ENCODE data around the gene PRKAG2.
A peak's percentile ranks its signal among the peaks of the same experiment; 100 is the strongest.
"Not testable (repeated sequence)": the region's sequence is repeated elsewhere in the genome, so short reads cannot be mapped to it uniquely, and the experiment has no call there.

The PRKAG2 gene

DNA sequence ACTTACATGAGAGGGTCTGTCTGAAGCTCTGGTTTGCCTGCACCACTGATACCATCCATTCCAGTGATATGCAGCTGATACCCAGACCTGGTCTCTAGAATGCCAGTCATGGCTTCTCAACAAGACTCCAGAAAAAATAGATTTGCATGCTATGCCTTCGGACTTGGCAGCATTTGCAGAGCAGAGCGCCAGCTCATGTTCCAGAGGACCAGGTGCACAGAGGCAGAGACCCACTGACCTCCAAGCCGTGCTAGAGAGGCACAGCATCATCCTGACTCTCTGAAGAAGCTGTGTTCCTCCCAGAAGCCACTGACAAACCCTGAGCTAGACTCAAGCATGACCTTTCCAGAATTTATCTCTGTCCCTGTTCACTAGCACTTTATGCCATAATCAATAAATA, 6.9 kb upstream of the PRKAG2 start:
- no peak for DNase-seq

DNA sequence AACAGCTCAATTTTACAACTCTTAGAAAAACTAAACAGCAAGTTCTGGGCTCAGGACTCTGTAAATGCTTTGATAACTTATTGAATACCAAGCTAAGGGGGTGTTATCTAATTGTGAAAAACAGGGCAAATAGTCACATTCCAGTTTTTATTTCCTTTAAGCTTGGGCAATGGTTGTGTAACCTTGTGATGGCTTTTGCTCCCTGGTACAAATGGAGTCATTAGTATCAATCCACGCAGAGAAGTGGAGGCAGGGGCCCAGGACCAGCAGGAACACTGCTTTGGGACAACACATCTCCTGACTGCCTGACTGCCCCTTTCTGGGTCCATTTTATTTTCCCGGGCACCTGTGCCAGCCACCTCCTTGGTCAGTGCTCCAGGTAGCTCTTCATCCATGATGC, 5.8 kb upstream of the PRKAG2 start:
- no peak for DNase-seq

DNA sequence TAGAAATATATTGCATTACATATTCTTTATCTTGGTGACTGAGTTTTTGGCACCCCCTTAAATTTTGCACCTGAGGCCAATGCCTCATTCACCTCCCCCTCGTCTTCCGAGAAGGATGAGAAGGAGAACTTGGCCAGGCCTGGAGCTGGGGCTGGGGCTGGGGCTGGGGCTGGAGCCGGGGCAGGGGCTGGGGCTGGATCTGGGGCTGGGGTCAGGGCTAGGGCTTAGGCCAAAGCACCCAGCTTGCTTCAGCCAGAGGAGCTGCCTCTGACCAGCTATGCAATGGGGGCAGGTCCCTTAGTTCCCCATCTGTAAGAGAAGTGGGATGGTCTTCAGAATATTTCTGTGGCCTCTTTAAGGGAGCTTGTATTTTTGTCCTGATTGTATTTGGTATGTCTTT, 3.8 kb upstream of the PRKAG2 start:
- no peak for DNase-seq

DNA sequence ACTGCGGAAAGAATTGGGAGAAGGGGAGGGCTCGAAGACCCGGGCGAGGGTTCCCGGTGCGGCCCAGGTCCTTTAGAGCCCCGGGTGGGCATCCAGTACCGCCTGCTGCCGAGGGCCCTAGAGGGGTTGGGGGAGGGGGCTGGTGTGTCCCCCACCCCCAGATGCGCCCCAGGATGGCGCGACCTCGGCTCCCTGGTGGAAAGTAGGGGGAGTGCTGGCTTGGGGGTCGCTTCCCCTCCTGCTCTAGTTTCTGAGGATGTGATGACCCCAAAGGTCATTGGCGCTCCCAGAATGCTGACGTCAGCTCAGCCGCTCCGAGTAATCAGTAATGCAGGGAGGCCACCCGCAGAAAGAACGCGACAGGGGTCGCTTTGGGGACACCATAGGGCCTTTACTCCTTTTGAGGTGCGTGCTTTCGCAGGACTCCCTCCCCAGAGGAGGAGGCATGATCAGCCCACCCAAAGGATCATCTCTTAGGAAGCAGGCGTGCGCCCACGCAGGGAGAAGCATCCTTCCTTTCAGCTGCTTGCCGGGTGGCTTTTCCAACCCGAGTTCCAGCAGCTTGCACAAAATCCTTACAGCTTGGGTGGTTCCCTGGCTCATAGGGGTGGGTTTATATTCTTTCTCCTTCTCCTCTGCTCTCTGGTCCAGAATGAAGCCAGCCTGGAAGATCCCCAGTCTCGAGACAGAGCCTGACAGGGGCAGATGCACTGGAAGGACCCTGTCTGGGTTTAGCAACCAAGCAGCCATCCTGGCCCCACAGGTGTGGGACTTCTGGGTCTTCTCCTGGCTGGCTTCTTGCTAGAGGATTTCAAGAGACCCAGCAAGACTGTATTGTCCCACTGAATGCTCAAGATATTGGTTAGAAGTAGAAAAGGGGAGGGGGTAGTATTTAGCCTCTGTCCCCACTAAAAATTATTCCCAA, 1.3 kb upstream of the PRKAG2 start:
- DNase-seq = no peak

DNA sequence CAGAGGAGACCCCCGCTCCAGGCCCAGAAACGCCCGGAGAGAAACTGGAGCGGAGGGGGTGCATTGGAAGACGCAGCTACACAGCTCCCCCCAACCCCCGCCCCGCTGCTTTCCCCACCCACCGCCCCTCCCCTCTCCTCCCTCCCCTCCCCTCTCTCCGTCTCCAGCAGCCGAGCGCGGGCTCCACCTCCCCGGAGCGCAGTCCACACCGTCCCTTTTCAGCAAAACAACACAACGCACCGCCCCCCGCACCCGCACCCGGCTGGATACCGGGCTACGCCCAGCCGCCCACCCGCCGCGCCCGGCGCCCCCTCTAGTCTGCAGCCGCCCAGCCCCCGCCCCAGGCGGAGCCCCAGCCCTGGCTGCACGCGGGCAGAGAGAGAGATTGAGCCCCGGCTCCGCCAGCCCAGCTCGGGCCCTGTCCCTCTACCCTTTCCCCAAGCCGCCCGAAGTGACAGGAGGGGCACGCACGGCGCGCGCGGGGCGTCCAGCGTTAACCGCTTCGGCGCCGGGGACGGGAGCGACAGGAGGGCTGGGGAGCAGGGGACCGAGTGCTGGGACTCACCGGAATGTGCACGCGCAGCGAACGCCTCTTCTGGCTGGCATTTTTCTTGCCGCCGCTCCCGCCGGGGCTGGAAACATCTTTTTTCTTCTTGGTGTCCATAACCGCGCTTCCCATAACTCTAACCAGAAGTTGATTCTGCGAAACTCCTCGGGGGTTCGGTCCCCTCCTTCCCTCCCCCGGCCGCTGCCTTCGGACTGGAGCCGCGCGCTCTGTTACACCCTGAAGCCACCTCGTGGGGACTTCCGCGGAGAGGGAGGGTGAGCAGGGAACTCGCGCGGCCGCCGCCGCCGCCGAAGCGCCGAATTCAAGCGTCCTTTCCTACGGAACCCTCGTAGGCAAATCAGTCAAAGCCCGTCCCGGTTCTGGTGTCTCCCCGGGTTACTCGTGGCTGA, 695 bp downstream of the PRKAG2 start:
- DNase-seq = peak; percentile 66

DNA sequence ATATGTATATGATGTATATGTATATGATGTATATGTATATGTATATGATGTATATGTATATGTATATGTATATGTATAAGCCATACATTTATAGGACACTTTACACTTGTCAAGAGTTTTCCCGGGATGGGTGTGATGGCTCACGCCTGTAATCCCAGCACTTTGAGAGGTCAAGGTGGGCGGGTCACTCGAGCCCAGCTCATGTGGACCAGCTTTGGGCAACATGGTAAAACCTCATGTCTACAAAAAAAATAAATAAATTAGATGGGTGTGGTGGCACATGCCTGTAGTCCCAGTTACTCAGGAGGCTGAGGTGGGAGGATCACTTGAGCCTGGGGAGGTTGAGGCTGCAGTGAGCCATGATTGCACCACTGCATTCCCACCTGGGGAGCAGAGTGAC, 2.4 kb downstream of the PRKAG2 start:
- not testable (repeated sequence) for DNase-seq

DNA sequence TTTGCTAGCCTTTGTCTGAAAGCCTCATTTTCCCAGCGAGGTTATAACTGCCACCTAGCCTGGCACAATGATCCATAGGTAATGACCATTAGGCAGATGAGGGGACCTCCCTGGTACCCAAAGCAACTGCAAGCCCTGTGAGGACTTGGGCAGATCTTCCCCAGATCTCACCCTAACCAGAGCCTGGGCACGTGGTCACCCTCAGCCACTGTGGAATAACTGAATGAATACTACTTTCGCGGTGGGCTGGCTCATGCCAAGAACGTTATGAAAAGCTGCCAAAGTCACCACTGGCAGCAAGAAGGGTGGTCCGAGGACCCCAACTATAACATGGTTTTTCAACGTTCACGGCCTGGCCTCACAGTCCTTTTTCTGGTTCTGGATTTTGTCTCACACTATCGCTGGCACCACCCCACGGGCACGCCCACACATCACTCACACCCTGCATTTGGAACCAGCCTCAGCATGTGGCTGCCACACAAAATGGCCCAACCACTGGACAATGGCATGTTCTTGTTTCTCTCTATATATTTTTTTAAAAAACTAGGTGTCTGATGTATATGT, 3.4 kb downstream of the PRKAG2 start:
- no peak for DNase-seq

DNA sequence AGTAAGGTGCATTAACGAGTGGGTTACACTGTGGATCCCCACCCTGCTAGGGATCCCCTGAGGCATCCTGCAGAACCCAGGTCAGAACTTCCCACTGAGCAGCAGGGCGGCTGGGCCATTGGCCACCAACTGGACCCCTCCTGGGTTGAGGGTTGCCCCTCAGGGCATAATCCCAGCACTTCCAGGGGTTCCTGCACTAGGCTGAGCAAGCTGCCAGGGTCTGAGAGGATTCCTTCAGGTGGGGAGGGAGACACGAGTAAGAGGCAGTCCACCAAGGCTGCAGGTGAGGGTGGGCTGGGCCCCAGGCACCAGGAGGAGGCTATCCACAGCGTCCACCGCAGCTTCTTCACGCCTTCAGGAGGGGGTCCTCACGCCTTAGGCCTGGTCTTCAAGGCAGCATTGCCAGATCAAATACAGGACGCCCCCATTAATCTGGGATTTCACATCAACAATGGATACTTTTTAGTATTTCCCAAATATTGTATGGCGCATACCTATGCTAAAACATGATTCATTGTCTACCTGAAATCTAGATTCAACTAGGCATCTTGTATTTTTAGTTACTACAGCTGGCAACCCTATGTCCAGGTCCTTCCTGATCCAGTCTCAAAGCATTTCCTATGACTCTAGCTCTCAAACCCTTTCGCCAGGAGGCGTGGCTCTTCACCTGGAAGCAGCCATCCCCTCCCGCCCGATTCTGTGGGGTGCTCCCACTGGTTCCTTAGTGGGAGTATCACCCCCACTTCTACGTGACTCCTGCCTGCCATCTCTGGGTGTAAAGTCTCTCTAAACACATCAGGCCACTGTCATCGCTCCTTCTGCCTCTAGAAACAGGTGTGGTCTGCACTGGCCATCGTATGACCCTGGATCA, 4.1 kb downstream of the PRKAG2 start:
- DNase-seq = no peak

DNA sequence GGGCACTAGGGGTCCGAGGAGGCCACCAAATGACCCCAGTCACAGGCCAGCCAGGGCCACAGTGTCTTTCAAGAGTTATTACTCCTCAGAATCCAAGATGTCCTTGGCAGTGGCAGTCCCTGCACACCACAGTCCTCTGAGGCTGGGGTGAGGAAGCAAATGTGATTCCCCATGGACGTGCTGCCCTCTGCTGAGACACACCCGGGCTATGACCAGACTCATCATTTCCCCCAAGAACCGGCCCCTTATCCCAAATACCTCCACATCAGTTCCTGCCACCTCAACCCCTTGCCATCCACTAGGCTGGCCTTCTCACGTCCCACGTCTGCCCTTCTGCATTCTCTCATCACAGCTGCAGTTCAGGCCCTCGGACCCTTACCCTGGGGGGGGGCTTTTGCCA, 5.0 kb downstream of the PRKAG2 start:
- DNase-seq = no peak

DNA sequence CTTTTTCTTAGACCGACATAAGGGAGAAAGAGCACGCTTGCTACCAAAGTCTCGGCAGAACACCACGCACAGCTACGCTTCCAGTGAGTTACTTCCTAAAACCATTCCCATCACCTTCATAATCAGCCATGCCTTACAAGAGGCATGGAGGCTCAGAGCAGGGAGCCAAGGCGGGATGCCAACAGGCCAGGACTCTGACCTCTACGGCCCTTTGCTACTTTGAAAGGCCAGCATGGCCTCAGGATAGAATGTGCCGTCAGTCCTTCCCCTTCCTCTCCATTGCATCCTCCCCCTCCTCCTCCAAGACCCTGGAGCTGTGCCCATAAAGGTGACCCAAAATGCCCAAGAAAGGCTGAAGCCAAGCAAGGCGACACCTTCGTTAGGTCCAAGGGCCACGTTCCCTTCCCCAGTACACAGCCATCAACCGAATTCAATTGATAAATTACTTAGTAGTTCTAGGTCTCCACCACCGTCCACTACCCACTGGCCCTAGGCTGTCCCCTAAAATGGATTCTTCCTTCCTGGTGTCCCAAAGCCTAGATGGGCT, 5.7 kb downstream of the PRKAG2 start:
- no peak for DNase-seq

DNA sequence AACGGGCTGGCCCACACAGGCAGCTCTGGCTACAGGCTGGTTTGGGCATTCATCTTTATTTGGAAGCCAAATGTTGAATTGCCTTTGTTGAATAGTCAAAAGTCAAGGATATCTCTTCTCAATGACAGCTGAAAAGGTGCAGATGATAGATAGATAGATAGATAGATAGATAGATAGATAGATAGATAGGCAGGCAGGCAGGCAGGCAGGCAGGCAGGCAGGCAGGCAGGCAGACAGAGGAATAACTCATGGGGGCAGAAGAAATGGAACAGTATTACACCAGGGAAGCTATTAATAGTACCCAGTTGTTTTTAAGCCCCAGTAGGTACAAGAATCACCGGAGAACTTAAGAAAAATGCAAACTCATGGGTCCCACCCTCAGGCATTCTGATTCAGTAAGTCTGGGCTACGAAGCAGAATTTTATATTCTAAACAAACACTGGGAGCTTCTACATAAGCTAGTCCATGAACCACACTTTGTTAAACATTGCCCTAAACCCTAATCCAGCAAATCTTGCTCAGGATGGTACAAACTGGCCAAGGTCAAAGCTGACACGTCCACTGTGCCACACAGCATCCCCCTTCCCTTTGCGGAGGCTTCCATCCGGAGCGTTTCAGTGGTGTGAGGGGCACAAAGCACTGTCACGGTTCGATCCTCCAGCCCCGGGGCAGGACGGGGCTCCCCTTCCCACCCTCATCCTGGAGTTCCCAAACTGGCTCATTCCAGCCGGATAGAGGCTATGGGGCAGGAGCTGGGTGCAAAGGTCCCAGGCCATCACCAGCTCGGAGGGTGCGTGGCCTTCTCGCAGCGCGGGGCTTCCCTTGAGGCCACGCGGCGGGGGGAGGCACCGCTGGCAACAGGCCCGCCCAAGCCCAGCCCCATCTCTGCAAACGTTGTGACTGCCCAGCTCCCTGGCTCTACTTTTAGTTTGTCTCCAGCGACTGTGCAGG, 6.7 kb downstream of the PRKAG2 start:
- DNase-seq = no peak

DNA sequence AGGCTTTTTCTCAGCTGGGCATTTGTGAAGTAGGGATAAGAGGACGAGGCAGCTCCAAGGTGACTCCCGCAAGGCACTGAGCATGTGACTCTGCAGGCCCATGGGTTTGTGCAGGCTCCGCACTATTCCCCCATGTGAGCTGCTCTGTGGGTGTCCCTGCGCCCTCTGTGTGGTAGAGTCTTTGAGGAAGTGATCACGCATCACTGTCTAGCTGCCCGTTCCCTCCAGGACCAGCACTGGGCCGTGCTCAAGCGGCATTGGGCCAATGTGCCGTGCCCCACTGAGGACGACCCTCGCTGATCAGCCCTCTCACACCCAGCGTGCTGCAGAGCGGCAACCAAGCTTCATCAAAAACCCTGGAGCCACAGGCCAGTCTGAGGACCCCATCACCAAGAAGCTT, 7.5 kb downstream of the PRKAG2 start:
- DNase-seq = no peak

DNA sequence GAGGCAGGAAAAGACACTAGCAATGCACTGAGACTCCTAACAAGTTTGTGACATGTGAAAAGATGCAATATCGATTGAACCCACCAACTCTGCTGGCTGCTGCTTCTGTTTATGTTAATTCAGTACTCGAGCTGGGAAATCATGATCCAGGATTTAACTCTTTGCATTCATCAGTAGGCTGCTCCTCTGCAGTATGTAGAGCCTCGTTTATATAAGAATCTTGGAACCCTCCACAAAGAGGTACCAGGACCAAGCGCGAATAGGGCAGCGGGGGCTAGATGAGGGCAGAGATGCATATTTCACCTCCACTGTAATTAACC, 7.8 kb downstream of the PRKAG2 start:
- no peak for DNase-seq

DNA sequence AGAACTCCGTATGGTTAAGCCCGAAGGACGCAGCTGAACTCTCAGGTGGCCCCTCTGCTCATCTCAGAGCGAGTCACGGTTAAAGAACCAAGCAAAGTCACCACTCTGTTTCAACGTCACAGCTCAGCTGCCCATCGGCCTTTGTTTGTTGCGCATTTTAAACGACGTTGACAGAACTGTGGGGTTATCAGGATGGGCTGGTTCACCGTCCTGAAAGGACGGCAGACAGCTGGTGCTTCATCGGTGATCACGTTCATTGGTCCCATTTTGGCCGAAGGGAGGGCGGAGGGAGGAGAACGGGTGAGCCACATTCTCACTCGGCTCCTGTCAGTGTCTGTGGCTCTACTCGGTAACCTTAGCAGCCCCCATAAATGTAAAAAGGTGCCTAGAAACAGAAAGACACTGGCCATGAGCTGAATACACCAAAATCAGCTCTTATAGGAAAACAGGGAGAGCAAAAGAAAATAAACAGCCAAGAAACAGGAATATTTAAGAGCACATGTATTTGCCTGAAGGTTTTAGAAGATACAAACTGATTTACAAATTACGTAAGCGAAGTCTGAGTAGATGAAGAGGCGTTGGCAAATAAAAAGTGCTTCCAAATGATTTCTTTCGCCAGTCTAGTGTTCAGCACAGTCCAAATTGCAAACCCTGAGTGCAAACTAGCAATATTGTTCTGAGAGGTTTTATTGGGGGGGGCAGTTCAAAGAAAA, 8.4 kb downstream of the PRKAG2 start:
- no peak for DNase-seq

DNA sequence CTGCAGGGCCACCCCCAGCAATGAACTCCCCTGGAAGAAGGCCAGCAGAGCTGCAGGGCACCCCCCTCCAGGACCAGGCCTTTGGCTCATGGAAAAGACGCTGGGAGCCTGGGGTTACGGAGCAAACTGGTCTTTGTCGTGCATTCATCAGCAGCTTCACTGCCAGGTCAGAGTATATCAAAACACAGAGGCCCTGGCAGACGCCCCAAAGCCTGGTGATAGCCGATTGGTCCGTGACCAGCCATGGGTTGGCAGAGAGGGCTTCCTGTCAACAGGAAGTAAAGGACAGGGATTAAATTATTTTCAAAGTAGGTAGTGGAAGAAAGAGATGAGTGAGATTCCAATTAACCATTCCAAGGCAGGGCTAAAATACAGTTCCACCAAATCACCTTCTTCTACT, 9.0 kb downstream of the PRKAG2 start:
- no peak for DNase-seq

DNA sequence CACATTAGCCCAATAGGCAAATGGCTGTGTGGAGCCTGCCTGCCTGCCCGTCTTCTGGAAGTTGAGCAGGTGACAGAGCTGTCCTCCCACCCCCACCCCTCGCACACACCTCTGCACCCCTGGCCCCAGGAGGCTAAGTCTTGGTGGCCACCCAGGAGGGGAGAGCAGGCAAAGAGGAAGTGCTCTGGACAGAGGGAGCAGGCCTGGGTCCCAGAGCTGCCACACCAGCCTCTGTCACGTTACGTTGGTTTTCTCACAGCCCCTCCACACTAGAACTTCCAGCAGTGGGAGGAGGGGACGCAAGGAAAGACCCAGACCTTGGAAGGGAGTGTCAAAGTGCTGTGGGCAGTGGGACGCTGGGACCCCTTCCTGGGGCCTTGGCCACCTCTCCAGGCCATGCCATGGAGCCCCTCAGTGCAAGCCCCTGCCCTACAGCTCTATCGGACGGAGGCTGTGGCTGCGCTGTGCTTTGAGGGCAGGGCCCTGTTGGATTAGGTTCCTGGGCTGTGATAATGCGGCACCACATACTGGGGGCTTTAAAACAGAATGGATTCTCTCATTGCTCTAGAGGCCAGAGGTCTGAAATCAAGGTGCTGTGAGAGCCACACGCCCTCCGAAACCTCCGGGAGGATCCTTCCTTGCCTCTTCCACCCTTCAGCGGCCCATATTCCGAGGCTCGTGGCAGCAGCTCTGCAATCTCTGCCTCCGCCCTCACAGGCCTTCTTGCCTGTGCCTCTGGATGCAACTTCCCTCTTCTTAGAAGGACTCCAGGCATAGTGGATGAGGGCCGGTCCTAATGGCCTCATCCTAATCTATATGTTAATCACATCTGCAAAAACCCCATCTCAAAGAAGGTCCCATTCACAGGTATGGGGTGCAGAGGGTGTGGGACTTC, 9.9 kb downstream of the PRKAG2 start:
- DNase-seq = no peak

DNA sequence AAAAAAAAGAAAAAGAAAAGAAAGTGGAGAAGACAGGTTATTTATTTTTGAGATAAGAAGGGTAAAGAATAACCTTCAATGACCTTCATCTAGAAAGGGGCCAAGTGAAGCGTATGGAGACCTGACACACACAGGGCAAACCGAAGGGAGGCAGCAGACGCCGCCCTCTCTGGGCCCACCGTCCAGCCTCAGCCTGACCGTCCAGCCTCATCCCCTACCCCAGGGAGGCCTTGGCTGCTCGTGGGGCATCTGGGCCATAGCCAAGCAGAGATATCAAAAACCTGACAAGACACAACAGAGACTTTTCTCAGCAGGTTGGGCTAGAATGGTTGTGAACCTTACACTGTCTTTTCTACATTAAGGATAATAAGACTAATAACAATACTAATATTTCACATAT, 10.9 kb downstream of the PRKAG2 start:
- DNase-seq = no peak

DNA sequence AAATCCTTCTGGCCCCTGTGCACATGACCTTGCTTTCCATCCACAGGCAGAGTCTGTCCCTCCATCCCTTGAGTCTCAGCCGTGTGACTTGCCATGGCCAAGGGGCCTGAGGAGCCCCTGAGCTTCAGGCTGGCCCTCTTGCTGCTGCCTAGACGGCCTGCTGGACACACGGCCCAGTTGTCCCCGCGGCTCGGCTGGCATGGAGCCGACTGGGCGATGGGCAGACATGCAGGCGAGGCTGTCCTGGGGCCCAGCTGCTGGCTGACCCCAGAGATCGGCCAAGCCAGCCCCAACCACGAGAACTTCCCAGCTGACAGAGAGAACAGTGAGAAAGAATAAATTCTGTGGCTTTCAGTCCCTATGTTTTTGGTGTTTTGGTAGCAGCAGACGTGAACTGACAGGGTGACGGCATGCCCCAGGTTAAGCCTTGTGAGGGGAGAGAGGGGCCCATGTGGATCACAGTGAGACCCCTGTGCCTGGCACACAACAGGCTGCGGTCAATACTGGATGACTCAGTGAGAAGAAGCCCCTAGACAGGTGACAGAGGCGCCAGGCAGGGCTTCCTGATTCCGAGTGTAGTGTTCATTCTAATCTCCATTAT, 11.7 kb downstream of the PRKAG2 start:
- no peak for DNase-seq

DNA sequence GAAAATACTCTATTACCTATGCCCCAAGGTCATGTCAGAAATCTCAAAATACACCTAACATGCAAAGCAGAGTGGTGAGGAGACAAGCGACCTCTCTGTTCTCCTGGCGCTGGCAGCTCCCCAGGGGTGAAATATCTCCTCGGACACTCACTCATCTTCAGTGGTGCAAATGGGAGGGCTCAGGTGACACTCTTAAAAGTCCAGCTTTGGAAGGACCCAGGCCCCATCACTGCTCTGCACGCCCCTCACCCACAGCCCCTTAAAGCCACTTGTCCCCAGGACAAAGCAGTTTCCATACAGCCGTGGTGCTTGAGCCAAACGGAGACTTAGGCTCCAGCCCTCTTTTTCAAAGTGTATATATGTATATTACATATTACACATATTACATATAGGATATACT, 12.4 kb downstream of the PRKAG2 start:
- no peak for DNase-seq

All from GDM1 (cell line).